ENCODE data around the gene MRPS24. TPM values are rescaled to one million over a fixed set of nuclear protein-coding genes. Genes with fewer than 3 reads are reported as not detected.
"Not testable (repeated sequence)": the region's sequence is repeated elsewhere in the genome, so short reads cannot be mapped to it uniquely, and the experiment has no call there.

Gene MRPS24
- total RNA-seq: 118 and 125 TPM in 2 replicates

DNA sequence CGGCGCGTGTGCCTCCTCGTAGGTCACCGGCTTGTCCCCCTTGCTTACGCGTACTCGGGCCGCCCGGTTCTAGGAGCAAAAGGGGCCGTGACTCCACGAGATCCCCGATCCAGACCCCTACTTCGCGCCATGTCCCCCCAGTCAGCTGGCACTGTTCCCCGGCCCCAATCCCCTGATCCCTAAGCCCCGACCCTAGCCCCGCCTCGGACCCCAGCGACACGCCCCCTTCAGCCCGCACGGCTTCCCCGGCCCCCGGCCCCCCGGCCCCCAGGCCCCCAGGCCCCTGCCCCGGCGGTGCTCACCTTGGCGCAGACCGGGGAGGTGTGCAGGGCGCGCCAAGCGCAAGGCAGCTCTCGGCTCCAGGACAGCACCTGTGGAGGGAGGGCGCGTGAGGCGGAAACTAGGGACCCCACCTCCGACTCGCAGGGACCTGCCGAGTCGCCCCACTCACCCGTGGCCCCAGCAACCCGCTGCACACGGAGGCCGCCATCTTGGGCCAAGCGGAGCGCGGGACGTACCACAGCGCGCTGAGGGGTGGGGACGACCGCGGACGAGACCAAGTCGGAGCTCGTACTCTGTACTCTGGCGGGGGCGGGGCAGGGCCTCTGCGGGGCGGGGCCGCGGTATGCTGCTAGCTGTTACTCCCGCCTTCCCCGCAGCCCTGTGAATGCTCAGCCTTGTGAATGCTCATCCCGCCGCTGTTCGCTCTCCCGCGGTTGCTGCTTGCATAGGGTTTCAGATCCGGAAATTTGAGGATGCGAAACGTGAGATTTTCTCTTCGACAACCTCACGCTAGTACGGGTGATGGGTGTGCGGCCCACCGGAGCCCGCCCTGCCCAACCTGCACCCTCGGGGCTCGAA, at the start of gene MRPS24:
MRPS24 (minus strand) TSS at position 512 of the 861 bp plus-strand sequence; CDS start at position 490, 22 bp downstream.
- Mint-ChIP-seq H3K4me3 (peak within 1 kb of the TSS; percentile 85), H3K27me3 (ENCODE audit: insufficient read depth) (no peaks in the 10 kb centered on the region), H3K4me1 (ENCODE audit: low read depth) (peaks cover 23% of the 10 kb centered on the region), H3K27ac (peak within 1 kb of the TSS; percentile 85), H3K36me3 (ENCODE audit: low read depth) (peaks cover 32% of the 10 kb centered on the region), H3K9me3 (peaks cover 8% of the 10 kb centered on the region)
- DNase-seq (ENCODE audit: low spot score): peak; percentile 88
- intact Hi-C loops (cut with micrococcal nuclease): loop anchor here (1.0 to 10.0 kb wide), 4 partner anchors 34 to 256 kb away; partner anchors contain the start of genes POLD2, UBE2D4 and URGCP

DNA sequence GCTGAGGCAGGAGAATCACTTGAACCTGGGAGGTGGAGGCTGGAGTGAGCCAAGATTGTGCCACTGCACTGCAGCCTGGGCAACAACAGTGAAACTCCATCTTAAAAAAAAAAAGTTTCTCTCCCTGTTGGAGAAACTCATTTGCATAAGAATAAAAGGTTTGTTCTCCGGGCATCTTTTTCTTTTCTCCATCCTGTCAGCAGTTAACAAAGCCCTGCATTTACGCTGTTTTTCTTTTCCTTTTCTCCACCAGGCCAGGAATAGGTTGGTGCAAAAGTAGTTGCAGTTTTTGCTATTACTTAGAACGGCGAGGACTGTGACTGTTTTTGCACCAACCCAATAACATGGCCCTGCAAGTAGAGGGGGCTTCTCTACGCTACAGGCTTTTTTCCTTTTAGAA, 46.6 kb upstream of the MRPS24 start:
- H3K9me3 Mint-ChIP-seq: no peaks in the 10 kb centered on the region
- DNase-seq (ENCODE audit: low spot score): no peak
- intact Hi-C loops (cut with micrococcal nuclease): no loop called here
- H3K36me3 Mint-ChIP-seq (ENCODE audit: low read depth): peaks cover 4% of the 10 kb centered on the region
- no peaks in the 10 kb centered on the region for H3K4me1 Mint-ChIP-seq (ENCODE audit: low read depth)
- no peak overlapping the region for H3K27ac Mint-ChIP-seq
- no peaks in the 10 kb centered on the region for H3K27me3 Mint-ChIP-seq (ENCODE audit: insufficient read depth)
- no peak overlapping the region for H3K4me3 Mint-ChIP-seq

DNA sequence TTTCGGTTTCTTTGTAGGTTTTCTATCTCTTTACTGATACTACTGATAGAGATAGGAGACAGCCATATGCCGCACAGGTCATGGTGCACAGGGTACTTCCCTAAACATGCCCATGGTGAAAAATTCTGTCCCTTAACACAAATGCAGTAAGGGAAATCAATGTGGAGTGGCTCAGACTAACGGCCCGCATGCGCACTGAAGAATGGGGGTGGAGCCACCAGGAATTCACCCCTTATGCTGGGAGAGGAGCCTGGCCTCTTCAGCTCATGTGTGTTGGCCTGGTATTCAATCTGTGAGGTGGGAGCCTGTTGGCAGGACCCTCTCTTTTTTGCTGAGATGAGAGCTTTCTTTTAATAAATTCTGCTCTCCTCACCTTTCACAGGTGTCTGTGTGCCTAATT, 45.5 kb upstream of the MRPS24 start:
- intact Hi-C loops (cut with micrococcal nuclease): no loop called here
- DNase-seq (ENCODE audit: low spot score): no peak
- peaks cover 2% of the 10 kb centered on the region for H3K36me3 Mint-ChIP-seq (ENCODE audit: low read depth)
- no peaks in the 10 kb centered on the region for H3K4me1 Mint-ChIP-seq (ENCODE audit: low read depth)
- H3K4me3 Mint-ChIP-seq: no peak overlapping the region
- no peaks in the 10 kb centered on the region for H3K9me3 Mint-ChIP-seq
- H3K27me3 Mint-ChIP-seq (ENCODE audit: insufficient read depth): peaks cover 2% of the 10 kb centered on the region
- H3K27ac Mint-ChIP-seq: no peak overlapping the region

DNA sequence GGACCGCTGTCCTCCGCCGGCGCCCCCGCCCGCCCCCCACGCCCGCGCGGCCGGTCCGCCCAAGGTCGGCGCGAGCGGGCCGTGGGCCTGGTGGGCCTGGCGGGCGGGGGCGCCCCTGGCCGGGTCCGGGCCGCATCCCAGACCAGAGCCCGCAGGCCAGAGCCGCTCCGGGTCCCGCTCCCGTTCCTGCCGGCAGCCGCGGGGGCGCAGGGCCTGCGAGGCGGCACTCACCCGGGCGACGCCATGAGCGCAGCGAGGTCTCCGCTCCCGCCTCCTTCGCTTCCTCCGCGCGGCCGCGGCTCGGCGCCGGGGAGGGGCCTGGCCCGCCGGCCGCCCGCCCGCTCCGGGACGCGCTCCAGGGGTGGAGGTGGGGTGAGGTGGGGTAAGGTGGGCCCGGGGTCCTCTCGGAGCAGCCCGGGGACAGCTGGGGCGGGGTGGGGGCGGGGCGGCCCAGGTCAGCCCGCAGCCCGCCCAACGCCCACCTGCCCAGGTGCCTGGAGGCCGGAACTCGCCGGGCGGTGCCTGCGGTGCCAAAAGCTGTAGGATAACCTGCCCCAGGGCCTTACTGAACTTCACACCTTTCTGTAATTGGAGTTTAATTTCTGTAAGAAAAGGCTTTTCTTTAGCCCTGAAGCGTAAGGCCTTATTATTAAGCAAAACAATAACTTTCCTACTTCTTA, 37.2 kb upstream of the MRPS24 start, which contains the start of gene URGCP:
URGCP (minus strand) TSS at position 266 of the 680 bp plus-strand sequence; CDS start at position 245, 21 bp downstream.
- Mint-ChIP-seq H3K27me3 (ENCODE audit: insufficient read depth) (peaks cover 2% of the 10 kb centered on the region), H3K4me1 (ENCODE audit: low read depth) (peaks cover 28% of the 10 kb centered on the region), H3K4me3 (peak within 1 kb of the TSS; percentile 95), H3K9me3 (no peaks in the 10 kb centered on the region), H3K36me3 (ENCODE audit: low read depth) (peaks cover 3% of the 10 kb centered on the region), H3K27ac (peak within 1 kb of the TSS; percentile 97)
- intact Hi-C loops (cut with micrococcal nuclease): loop anchor here (1.0 to 10.0 kb wide), 3 partner anchors 20 to 588 kb away; partner anchors contain the start of genes MRPS24, NUDCD3 and UBE2D4
- peak; percentile 46 for DNase-seq (ENCODE audit: low spot score)

DNA sequence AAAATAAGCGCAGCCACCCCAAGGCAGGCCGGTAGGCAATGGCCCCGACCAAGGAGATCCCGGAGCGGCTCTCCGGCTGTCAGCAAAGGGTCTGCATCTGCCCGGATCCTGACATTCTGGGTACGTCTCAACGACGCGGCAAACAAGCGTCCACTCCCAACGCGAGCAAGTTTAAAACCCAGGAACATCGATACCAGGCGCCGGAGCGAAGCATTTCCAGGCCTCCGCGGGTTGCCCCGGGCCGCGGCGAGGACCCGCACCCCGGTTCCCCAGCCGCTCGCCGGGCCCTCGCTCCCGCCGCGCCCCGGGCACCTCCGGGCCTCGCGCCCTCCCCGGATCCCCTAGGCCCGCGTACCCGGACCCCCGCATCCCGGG, 36.6 kb upstream of the MRPS24 start:
- Mint-ChIP-seq H3K4me1 (ENCODE audit: low read depth) (peaks cover 30% of the 10 kb centered on the region), H3K4me3 (peak overlapping the region; percentile 95), H3K36me3 (ENCODE audit: low read depth) (peaks cover 3% of the 10 kb centered on the region), H3K27ac (peak overlapping the region; percentile 97), H3K27me3 (ENCODE audit: insufficient read depth) (peaks cover 2% of the 10 kb centered on the region), H3K9me3 (no peaks in the 10 kb centered on the region)
- peak; percentile 3 for DNase-seq (ENCODE audit: low spot score)
- intact Hi-C loops (cut with micrococcal nuclease): loop anchor here (1.0 to 10.0 kb wide), 3 partner anchors 20 to 589 kb away; partner anchors contain the start of genes MRPS24, NUDCD3 and UBE2D4

DNA sequence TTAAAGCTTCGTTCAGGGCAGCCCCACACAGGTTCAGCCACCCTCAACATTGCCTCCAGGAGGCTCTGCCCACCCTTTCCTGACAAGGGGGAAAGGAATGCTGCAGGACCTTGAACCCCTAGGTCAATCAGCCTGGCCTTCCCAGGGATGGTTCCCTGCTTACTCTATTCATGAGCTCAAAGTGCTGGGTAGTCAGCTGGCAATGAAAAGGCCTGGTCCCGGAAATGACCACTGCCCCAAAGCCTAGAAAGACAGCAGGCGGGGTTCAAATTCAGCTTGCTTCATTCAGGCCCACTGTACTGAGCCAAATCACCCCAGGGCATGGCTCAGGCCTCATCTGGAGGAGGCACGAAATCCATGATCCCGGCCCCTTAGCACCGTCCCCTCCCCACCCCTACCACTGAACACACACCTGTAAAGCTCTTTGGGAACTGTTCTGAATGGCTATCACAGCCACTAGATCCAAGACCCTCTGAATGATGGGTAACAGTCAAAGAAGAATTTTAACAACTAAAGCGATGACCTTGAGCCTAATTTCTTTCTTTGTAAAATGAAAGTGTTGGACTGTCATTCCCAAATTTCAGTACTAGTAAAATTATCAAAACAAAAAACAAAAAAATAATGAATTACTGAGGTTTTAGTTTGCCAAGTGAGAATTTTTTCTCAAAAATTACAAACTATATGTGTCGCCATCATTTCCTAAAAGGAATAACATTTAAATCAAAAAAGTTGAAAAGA, 36.1 kb upstream of the MRPS24 start:
- Mint-ChIP-seq H3K27ac (peak overlapping the region; percentile 97), H3K27me3 (ENCODE audit: insufficient read depth) (no peaks in the 10 kb centered on the region), H3K4me3 (peak overlapping the region; percentile 95), H3K9me3 (no peaks in the 10 kb centered on the region), H3K36me3 (ENCODE audit: low read depth) (peaks cover 3% of the 10 kb centered on the region), H3K4me1 (ENCODE audit: low read depth) (peaks cover 30% of the 10 kb centered on the region)
- intact Hi-C loops (cut with micrococcal nuclease): loop anchor here (10.0 kb wide), 1 partner anchor 589 kb away; the partner anchor contains the start of gene NUDCD3
- DNase-seq (ENCODE audit: low spot score): no peak

DNA sequence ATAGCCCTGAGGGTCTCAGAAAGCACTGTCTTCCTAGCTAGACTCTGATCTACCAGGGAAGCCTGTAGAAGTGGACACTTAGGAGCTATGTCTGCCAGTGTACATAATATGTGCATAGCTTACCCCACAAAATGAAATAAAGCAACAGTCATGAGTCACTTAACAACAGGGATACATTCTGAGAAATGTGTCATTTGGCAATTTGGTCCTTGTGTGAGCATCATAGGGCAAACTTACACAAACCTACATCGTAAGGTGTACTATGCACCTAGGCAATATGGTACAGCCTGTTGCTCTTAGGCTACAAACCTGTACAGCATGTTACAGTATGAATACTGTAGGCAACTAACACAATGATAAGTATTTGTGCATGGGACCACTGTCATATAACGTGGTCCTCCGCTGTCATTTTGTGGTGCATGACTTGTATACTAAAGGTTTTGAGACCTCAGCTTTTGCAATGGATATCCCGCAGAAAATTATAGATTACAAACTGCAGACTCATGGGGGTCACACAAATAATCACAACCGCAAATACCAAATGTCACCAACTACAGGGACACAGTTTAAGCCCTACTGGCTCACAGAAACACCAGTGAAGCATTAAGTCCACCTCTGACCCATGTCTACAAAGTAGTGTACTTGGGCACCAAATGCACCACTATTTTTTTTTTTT, 35.4 kb upstream of the MRPS24 start:
- intact Hi-C loops (cut with micrococcal nuclease): loop anchor here (10.0 kb wide), 1 partner anchor 590 kb away; the partner anchor contains the start of gene NUDCD3
- Mint-ChIP-seq H3K4me1 (ENCODE audit: low read depth) (peaks cover 30% of the 10 kb centered on the region), H3K36me3 (ENCODE audit: low read depth) (peaks cover 3% of the 10 kb centered on the region), H3K27ac (no peak overlapping the region), H3K4me3 (peak overlapping the region; percentile 95), H3K27me3 (ENCODE audit: insufficient read depth) (no peaks in the 10 kb centered on the region), H3K9me3 (no peaks in the 10 kb centered on the region)
- DNase-seq (ENCODE audit: low spot score): no peak

DNA sequence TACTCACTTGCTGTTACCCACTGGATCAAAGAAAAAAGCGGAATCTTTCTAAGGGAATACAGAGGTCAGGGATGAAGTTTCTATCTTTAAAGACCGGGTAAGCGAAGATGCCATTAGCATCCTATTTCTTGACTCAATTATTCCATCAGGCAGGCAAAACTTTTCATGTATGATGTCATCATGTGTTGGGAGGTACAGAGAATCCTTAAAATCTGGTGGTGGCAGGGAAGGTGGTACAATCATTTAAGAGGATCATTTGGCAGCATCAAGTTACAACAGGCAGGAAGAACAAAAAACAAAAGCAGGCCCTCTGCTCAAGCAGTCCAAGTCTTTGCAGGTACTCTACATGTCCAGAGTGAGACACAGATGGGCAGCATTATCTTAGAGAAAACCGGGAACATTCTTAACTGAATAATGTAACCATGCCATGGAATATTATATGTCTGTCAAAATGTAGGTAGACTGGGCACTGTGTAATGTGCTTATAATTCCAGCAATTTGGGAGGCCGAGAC, 33.3 kb upstream of the MRPS24 start:
- Mint-ChIP-seq H3K27me3 (ENCODE audit: insufficient read depth) (no peaks in the 10 kb centered on the region), H3K4me1 (ENCODE audit: low read depth) (peaks cover 30% of the 10 kb centered on the region), H3K27ac (no peak overlapping the region), H3K4me3 (no peak overlapping the region), H3K9me3 (no peaks in the 10 kb centered on the region), H3K36me3 (ENCODE audit: low read depth) (no peaks in the 10 kb centered on the region)
- DNase-seq (ENCODE audit: low spot score): no peak
- intact Hi-C loops (cut with micrococcal nuclease): loop anchor here (10.0 kb wide), 1 partner anchor 592 kb away; the partner anchor contains the start of gene NUDCD3

DNA sequence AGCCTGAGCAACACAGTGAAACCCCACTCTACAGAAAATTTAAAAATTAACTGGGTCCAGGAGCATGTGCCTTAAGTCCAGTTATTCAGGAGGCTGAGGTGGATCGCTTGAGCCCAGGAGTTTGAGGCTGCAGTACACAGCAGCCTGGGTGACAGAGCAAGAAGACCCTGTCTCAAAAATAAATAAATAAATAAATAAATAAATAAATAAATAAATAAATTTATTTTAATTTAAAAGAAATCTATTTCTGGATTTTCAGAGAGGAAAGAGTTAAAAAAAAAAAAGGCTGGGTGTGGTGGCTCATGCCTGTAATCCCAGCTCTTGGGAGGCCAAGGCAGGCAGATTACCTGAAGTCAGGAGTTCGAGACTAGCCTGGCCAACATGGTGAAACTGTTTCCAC, 29.3 kb upstream of the MRPS24 start:
- H3K4me3 Mint-ChIP-seq; H3K27me3 Mint-ChIP-seq (ENCODE audit: insufficient read depth); H3K9me3 Mint-ChIP-seq; H3K4me1 Mint-ChIP-seq (ENCODE audit: low read depth); DNase-seq (ENCODE audit: low spot score); H3K27ac Mint-ChIP-seq; intact Hi-C loops (cut with micrococcal nuclease): not testable (repeated sequence)
- peaks cover 12% of the 10 kb centered on the region for H3K36me3 Mint-ChIP-seq (ENCODE audit: low read depth)

DNA sequence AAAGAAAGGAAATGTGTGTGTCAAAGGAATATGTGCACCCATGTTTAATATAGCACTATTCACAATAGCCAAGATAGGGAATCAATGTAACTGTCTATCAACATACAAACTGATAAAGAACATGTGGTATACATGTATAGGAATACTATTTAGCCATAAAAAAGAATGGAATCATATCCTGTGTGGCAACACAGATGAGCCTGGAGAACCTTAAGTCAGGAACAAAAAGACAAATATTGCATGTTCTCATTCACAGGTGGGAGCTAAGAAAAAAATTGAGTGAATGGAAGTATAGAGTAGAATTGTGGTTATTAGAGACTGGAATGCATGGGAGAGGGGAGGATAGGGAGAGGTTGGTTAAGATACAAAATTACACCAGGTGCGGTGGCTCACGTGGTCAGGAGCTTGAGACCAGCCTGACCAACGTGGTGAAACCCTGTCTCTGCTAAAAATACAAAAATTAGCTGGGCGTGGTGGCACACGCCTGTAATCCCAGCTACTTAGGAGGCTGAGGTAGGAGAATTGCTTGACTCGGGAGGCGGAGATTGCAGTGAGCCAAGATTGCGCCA, 26.6 kb upstream of the MRPS24 start:
- Mint-ChIP-seq H3K27me3 (ENCODE audit: insufficient read depth) (no peaks in the 10 kb centered on the region), H3K9me3 (no peaks in the 10 kb centered on the region), H3K27ac (no peak overlapping the region), H3K4me1 (ENCODE audit: low read depth) (peaks cover 9% of the 10 kb centered on the region), H3K4me3 (no peak overlapping the region), H3K36me3 (ENCODE audit: low read depth) (peaks cover 14% of the 10 kb centered on the region)
- no peak for DNase-seq (ENCODE audit: low spot score)
- intact Hi-C loops (cut with micrococcal nuclease): no loop called here

DNA sequence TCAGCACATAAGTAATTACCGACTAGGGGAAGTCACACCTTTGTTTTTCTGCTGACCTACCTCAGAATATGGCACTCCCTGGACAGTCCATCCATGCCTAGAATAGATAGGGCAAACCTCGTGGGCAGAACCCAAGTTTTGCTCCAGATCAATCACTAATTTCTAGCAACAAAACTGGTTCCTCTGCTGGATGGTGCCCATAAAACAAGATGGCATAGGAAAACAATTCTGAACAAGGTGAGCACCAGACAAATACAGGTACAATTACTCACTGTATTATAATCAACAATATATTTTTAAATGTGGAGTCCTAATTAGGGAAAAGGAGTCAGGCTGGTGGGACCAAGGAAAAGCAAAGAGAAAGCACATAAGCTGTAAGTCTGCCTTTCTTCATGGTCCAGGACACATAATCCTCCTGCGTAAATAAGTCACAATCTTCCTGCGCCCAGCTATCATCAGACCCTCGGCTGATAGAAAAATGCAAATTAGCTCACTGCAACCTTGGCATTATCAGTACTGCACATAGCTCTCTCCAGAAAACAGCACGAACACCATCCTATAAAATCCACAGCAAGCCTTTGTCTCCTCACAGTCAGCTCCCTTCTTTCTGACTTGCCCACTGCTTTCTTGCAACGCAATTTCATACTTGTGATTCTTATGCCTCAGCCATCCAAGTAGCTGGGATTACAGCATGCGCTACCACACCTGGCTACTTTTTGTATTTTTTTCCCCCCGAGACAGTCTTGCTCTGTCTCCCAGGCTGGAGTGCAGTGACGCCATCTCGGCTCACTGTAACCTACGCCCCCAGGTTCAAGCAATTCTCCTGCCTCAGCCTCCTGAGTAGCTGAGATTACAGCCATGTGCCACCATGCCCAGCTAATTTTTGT, 22.0 kb upstream of the MRPS24 start:
- H3K27me3 Mint-ChIP-seq (ENCODE audit: insufficient read depth): no peaks in the 10 kb centered on the region
- H3K4me3 Mint-ChIP-seq: no peak overlapping the region
- no peaks in the 10 kb centered on the region for H3K9me3 Mint-ChIP-seq
- H3K36me3 Mint-ChIP-seq (ENCODE audit: low read depth): peaks cover 12% of the 10 kb centered on the region
- no peak for DNase-seq (ENCODE audit: low spot score)
- no peak overlapping the region for H3K27ac Mint-ChIP-seq
- H3K4me1 Mint-ChIP-seq (ENCODE audit: low read depth): peaks cover 18% of the 10 kb centered on the region
- intact Hi-C loops (cut with micrococcal nuclease): no loop called here

All from activated T-helper 1 cell treated with anti-CD3 and anti-CD28 coated beads, Interleukin-12 subunit alpha, Interleukin-12 subunit beta, Interleukin-2, Interleukin-4 antibody, amounts not matched to agents 30 ng/mL and 10 ng/mL and 1 ng/mL, durations not matched to agents 14 hours and 24 hours and 36 hours (primary cell).